MM.1S (cell line): ENCODE results near the gene TMPRSS11F.

ENCODE experiments used
- EZH2 ChIP-seq: fragments of 300-600 bp; sonication (generic); optimal IDR thresholded peaks from 2 replicates; pipeline ENCODE3; 2017; ENCODE audit warnings: low read depth, mild to moderate bottlenecking, antibody characterized with exemption, low read length, mixed read lengths
- EZH2phosphoT487 ChIP-seq: fragments of 300-600 bp; sonication (generic); IDR thresholded peaks from 2 replicates; pipeline ENCODE4 v1.6.1; 2018; ENCODE audit warnings: antibody characterized with exemption, low read length
- TF ChIP-seq, protein P1 (sequence below): fragments of 300-600 bp; sonication (generic); IDR thresholded peaks from 2 replicates; pipeline ENCODE4 v1.5.1; 2016; ENCODE audit warnings: antibody characterized with exemption, low read length, mixed read lengths

DNA sequence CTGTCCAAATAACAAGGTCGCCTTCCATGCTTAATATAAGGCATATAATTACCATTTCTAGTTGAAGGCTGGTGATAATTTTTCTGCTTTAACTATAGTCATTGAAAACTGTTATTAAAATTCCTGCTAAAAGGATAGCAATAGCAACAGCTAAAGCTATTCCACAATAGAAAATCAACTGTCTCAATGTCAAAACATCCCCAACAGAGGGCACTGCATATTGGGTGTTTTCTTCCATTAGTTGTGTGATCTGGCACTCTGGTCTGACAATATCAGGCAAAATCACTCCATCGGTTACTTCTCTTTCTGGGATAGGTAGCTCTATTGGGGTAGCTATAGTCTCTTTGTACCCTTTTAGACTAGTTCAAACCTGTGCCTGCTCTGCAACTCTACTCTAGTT lies 53.5 kb downstream of the TMPRSS11F start:
- TF ChIP-seq, protein P1, sequence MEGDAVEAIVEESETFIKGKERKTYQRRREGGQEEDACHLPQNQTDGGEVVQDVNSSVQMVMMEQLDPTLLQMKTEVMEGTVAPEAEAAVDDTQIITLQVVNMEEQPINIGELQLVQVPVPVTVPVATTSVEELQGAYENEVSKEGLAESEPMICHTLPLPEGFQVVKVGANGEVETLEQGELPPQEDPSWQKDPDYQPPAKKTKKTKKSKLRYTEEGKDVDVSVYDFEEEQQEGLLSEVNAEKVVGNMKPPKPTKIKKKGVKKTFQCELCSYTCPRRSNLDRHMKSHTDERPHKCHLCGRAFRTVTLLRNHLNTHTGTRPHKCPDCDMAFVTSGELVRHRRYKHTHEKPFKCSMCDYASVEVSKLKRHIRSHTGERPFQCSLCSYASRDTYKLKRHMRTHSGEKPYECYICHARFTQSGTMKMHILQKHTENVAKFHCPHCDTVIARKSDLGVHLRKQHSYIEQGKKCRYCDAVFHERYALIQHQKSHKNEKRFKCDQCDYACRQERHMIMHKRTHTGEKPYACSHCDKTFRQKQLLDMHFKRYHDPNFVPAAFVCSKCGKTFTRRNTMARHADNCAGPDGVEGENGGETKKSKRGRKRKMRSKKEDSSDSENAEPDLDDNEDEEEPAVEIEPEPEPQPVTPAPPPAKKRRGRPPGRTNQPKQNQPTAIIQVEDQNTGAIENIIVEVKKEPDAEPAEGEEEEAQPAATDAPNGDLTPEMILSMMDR: no peak
- TF ChIP-seq EZH2 (no peak), EZH2phosphoT487 (no peak)
